NCI-H1930 (cell line): ENCODE measurements around the gene SOX6.
A peak's percentile ranks its signal among the peaks of the same experiment; 100 is the strongest.
"Not testable (repeated sequence)": the region's sequence is repeated elsewhere in the genome, so short reads cannot be mapped to it uniquely, and the experiment has no call there.

ENCODE experiments used
- DNase-seq, 2 experiments: peaks; one replicate each; lab custom pipeline; 2025; lab: John Stamatoyannopoulos, UW

The SOX6 gene

DNA sequence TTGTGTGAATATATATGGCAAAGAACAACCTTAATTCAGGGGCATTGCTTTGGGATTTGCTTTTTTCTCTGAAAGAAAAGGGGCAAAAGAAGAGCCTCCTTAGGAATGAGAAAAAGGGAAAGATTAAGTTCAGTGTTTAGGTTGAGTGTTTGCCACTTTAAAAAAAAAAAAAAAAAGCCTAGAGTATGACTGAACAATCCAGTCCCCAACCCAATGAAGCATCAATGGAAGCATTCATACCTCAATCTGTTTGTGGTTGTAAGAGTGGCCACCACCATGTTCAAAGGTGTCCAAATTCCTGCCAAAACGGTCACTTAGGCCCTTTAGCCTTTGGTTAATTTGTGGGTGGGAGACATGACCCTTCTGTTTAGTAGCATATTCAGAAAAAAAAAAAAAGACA is 260.6 kb downstream of the SOX6 start:
- no peak for DNase-seq

DNA sequence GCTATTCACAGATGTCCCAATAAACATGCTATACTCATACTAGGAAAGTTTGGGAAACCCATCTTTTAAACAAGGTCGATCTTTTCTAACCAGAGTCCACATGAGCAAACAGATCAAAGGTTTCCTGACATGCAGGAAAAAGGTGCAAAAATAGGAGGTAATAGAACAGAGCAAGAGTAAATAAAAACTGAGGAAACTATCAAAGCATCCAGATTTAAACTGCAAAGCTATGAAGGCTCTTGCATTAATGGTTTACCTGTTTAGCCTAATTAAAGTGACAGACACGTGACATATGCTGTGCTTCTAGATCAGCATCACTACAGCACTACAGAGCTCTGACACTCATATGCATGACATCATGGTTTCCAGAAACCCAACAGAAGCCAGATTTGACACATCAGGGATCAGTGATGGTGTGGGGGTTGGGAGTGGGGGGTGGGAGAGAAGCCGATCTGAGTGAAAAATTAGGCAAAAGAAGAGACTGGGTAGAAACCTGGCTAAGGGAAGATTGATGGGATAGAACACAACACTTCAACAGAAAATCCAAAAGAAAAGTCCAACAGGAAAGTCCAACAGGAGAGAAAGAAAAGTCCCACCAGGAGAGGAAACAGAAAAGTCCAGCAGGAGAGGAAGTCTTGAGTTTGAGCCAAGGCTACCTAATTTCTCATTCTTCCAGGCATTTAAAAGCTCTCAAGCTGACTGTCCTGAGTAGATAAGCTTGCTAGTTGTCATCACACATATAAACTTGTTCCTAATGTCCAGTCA is 262.3 kb downstream of the SOX6 start:
- DNase-seq = no peak

DNA sequence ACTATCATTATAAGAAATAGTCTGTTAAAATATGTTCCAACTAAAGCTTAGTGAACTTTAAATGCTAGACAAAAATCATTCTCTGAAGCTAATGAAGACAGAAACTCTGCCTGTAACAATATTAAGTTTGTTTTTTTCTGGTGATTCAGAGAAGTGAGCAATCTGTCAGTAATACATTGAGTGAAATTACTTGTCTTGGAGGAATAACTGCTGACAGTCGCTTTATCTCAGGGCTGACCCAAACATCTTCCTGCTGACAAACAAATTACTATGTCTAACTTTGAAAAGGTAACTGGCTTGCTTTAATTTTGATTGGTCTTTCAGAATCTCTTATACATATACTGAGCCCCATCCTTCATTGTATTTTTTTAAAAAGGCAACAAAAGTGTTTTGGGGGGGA is 264.5 kb downstream of the SOX6 start:
- DNase-seq = no peak

DNA sequence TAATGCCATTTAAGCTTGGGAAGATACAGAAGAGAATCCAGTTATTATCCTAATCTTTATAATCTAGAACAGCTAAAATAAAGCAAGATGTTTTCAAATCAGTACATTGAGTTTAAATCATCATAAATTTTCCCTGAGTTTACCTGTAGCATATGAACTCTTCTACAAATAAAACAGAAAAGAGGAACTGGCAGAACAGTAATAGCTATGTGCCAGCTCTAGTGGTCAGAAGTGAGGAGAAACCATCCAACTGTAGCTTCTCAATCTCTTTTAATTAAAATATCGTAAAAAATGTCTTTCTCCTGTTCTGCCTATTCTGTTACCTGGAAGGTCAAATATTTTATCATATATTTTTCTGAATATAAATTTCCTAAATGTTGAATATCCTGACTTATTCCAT is 266.9 kb downstream of the SOX6 start:
- no peak for DNase-seq

DNA sequence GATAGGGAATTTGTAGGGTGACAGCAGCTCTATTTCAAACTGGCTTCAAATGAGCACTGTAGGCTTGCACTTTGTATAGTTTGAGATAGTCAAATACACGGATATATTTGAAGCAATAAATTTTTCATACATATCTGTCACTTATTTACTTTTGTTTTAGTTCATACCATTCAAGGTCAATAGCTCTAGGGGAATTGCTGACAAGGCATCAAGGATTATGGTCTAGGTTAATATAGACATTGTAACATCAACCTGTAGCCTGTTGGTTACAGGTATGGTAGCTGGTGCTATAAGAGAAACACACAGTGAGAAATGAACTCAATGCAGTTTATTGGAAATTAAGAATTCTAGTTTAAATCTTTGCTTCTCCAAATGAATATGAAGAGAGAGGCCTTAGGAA is 267.6 kb downstream of the SOX6 start:
- no peak for DNase-seq

DNA sequence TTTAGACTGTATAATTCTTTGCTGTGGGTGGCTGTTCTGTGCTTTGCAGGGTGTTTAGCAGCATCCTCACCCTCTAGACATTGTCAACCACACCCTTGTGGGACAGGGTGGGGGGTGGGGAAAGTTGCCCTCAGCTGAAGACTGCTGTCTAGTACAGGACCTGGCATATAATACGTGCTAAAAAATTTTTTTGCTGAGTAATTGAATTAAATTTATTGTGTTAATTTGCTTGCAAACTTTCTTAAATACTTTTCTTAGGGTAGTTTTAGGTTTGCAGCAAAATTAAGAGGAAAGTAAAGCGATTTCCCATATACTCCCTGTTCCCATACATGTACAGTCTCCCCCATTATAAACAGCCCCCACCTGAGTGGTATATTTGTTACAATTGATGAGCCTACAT is 268.5 kb downstream of the SOX6 start:
- DNase-seq = no peak

DNA sequence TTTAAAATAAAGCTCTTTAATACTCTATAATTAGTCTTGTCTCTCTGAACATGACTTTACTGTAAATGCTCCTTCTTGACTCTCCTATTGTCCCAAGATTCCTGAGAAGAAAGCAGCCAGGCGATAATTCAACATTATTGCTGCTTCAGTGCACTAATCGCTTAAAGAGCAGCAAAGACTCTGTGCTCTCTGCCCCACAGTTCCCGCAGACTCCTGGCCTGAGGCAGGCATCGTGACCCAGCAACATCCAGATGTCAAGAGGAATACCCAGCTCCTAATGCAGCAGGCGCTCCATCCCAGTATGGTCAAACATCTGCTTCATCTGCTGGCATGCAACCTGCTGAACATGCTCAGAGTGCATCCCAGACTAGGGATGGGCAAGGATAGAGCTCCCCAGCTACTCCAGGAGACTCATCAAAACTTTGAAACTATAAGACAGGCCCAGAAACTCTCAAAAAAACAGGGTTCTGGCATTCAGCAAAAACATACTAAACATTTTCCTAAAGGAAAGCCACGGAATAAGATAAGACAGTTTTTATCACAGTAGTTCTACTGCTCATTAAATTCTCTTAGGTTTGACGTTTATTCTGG is 270.0 kb downstream of the SOX6 start:
- no peak for DNase-seq

DNA sequence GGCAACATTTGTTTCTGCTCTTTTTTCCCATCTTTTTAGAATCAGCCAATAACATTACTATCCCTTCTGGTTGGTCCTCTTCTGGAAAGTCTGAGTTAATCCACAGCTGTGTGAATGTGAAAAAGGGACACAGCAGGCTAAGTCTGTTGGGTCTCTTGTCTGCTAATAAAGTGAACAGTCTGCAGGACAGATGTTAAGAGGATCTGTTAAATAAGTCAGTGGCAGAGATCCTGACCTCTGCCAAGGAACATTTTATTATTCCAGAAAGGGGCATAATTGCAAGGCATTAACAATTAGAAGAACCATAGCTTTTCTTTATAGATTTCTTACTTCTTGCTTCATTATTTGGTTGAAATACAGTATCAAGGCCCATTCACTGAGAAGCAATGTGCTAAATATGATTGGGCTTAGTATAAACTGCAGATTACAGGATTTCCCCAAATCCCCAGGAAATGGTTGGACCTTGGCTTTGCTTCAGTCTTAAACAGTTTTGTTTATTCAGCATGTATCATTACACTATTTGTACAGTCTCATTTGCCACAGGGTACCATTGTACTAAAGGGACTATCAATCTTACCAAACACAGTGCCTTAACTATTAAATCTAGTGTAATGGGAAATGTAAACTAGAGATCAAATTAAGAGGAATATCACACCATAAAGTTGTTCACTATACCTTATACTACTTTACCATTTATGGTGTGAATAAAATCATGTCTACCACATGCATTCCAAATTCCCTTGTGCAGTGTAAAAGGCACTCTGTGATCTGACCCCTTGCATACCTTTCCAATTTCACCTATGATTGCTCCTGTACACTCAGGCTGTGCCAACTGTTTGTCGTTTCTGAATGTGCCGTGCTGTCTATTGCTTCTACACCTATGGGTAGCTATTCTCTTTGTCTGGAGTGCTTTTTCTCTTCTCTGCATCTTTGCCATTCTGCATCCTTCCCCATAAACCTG is 274.0 kb downstream of the SOX6 start:
- DNase-seq = peak; percentile 21 to 40

DNA sequence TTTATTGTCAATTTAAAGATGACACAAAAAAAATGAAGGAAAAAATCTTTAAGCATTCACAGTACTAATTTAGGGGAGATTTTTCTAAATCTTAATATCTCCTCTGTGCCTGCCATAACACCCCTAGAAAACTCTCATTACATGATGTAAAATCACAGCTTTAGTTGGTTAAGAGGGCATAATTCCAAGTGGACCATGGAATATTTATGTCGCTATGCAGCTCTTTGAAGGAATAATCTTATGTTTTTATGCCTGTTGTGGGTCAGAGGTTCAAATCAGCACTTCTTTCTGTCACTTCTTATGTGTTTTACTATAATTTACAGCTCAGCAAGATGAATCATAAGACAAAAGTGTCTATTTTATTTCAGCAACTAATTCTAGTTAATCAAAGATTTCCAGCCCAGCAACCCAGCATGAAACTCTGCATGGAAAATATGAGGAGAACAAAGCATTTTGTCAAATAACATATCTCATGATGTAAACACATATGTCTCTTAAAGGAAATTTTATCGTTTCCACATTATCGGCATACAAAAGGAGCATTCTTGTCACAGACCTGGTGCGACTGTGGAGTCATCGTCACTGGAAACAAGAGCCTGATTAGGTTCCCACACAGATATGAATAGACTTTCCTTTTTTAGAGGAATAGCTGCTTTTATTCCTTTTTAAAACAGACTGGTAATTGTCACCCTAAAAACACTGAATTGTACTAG is 274.8 kb downstream of the SOX6 start:
- no peak for DNase-seq

DNA sequence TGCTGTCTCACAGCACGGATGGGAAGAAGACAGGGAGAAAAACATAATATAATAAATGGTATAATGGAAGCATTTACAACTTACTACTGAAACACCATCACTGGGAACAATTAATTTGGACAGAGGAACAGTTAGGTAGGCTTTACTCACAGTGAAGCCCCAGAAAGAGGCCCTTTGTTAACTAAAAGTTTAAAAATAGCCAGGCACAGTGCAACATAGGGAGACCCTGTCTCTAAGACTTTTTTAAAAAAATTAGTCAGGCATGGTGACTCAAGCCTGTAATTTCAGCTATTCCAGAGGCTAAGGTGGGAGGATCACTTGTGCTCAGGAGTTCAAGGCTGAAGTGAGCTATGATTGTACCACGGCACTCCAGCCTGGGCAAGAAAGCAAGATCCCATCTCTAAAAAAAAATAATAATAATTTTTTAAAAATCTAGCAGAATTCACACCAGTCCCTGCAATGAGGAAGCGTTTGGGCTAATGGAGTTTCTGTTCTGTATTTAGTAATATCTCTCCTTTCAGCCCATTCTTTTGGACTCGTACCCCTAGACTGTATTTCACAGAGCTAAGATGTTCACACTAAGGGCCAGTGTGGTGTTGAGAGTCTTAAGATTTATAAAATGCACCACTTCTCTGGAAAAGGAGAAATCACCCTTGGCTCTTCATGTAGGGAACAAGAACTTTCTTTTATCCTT is 275.5 kb downstream of the SOX6 start:
- no peak for DNase-seq

DNA sequence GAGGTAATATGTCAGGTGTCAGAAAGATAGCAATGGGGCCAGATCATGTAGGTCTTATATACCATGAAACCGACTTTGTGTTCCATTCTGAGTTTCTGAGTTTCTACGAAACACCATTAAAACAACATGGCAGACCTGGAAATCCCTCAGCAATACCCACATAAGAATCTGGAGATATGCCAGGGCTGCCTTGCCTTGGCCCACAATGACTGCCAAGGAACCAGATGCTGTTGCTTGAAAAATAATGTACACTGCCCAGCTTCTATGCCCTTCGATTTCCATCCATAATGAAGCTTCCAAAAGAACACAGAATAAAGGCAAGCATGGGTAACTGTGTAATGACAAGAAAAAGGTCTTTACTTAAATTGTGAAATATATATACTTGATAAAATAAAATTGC is 277.4 kb downstream of the SOX6 start:
- DNase-seq = no peak

DNA sequence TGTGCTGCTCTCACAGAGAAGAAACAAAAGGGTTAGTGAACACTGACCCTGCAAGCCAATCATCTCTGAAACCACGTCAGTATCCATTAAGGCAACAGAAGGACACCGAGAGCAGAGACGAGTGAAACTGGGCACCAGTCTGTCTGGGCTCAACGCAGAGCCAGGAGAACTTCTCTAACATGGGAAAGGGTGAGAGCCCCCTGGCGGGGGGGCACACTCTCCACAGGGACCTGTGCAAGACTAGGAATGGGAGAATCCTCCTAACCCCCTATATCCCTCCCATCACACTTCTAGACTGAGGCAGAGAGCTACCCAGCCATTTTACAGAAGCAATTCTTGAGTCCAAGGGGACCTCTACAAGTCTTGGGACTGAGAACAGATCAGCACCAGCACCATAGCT is 285.8 kb downstream of the SOX6 start:
- no peak for DNase-seq

DNA sequence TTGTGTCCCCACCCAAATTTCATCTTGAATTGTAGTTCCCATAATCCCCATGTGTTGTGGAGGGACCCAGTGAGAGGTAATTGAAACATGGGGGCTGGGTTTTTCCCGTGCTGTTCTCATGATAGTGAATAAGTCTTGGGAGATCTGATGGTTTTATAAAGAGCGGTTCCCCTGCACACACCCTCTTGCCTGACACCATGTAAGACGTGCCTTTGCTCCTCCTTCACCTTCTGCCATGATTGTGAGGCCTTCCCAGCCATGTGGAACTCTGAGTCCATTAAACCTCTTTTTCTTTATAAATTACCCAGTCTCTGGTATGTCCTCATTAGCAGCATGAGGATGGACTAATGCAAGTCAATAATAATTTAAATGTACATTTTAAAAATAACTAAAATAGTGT is 289.1 kb downstream of the SOX6 start:
- not testable (repeated sequence) for DNase-seq

DNA sequence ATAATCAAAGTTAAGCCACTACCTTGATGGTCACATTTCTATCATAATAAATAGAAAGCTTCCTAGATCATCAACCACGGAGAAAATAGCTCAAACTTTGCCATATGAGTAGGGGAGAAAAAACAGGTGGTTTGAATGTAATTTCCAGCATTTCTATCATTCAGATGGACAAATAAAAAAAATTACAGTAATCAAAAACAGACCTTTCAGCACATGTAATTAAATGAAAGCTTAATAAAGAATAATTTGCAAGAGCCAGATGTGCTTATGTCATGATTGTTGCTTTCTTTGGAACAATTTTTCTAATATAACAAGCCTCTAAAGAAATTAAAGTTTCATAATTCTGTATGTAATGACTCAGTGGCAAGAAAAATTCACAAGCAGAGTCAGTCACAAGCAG is 297.0 kb downstream of the SOX6 start:
- DNase-seq = no peak

DNA sequence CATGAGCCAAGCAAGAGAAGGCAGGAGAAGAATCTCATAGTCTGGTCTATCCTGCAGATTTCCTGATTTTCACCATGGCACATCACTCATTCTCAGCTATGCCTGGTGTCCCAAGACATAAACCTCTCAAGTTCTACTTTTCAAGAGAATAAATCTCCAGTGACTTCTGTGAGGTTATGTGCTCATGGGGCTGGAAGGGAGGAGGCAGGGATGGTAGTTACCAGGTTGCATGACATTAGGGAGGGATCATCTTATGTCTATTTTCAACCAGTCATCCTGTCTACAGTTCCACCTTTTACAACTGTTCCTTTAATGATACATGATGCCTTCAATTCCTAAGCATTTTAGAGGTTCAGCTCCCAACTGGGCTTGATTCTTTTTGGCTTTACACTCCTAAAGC is 297.7 kb downstream of the SOX6 start:
- no peak for DNase-seq

DNA sequence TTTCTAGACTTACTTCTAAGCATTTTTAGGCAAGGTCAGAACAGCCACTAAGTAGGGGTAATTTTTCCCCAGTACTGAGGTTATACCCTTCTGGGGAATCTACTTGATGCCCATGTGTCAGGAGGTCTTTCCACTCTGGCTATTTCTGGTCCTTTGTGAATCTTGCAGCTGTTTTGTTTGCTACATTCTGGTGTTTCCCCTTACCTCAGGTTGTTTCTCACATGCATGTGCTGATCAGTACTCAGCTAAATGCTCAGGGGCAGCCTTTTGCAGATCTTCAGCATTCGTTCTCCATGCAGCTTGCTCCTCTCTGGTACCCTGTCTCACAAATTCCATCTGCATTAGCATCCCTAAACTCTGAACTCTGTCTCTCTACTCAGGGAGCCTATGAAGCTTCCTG is 303.6 kb downstream of the SOX6 start:
- no peak for DNase-seq

DNA sequence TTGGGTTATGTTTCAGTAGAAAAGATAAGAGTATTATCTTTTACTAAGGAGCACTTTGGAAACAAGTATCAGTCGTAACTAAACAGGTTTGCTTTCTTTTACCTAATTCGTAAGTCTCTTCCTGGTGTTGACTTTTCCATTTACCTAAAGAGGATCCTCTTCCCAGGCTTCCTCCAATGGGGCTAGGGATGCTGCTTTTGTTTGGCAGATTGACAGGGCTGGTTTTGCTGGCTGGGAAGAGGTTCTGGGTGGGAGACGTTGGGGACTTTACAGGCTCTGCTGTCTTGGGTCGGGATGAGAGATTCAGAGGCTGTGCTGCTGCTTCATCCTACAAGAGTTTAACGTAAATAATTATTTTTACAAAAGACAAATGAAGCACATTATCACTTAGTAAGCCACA is 306.7 kb downstream of the SOX6 start:
- DNase-seq = no peak

DNA sequence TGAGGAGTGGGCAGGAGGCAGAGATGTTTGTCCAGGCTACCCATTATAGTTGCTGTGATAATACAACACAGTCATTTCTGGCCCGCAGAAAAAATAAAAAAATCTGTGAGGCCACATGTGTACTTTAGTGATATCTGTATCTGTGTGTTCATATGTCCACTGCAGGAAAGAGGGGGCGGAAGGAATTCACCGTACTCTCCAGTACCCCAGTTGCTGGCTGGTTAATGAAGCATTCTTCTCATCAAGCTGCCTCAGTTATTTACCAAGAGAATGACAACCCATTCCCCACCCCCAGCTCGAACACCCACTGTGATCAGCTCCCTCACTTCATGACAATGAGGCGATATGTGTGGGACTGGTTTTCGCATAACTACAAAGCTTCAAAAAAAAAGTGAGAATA is 309.3 kb downstream of the SOX6 start:
- no peak for DNase-seq

DNA sequence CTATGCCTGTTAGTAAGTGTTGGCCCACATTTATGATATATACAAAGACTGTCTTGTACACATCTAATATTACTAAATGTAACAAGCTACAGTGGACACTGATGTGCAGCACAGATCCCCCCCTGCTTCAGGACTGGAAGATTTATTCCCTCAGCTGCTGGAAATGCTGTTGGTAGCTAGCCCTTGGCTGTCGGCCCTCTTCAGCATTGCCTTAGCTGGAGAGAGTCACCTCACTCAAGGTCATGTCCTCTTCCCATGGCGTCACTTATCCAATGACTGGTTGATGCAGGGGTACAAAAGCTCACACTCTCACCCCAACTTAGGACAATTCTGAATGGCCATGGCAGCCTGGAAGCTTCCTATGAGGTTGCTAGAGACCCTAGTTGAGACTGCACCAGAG is 312.7 kb downstream of the SOX6 start:
- DNase-seq = no peak

DNA sequence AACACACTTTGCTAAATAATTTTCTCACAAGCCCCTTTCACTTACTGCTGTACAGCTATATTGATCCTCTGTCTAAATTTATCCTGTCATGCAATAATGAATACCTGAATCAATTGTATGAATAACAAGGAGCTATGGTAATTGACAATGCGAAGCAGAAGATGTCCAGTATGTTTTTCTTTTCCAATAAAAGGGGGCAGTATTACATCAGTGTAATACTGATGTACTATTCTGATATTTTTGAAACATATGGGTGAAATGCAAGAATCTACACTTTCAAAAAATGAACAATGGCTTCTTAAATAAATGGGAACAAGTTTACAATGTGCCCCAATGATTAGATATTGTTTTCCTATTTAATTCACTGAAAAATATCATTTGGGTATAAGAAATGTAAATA is 315.1 kb downstream of the SOX6 start:
- no peak for DNase-seq

DNA sequence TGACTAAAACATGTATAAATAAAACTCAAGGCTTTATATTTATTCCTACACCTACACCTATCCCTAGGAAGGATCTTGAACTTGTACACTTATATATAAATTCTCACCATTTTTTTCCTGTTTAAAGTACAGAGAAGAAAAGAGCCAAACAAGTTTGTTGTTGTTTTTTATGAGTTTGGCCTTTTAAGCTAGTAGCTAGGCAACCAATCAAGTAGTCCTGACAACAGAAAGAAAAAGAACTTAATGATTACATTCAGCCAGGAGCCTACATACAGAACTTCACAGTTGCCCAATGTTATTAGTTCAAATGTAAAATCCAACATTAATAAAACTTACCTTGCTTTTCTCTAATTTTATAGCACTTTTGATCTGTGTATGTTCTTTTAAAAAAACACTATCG is 316.2 kb downstream of the SOX6 start:
- no peak for DNase-seq

DNA sequence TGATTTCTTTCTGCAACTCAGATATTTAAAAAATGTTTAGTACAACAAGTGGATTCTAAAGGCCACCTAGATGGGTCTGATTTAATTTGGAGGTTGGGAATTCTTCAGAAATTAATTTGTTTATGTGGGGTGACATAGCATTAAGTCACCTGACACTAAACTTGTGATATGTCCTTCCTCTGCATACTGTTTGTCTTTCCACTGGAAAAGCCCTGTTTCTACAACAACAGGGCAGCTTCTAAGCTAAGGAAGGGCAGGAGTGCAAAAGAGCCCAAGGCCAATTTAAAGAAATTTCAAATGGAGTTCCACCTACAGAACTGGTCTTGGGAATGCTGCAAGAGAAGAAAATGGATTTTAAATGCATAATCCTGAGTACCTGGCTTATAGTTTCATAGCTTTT is 319.2 kb downstream of the SOX6 start:
- no peak for DNase-seq
